Measurements from ENCODE around the gene METTL15.

The METTL15 gene

DNA sequence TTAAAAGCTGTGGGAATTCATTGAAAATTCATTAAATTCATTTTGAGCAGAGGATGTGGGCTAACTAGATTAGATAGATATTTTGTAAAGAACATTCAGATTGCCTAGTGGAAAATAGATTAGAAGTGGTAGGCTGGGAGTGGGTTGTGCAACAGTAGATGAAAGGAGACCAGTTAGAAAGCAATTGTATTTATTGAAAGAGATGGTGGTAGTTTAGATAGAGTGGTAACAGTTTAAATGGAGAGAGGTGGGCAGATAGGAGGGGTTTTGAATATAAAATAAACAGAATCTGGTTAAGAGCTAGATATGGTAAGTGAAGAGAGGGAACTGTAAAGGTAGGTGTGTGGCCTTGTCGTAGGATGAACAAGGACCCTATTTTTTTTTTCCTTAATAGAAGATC is 34.5 kb downstream of the METTL15 start:
- Histone ChIP-seq H3K9me2 (replicated peaks; ENCODE audit: insufficient read depth, low read length) (no peaks in the 10 kb centered on the region), H3K36me3 (ENCODE audit: low read length) (peaks cover 6% of the 10 kb centered on the region; the same call in 1 of the 2 replicates), H3K27me3 (ENCODE audit: low read length) (no peaks in the 10 kb centered on the region), H4K20me1 (ENCODE audit: low read depth, low read length) (no peaks in the 10 kb centered on the region), H3K4me2 (ENCODE audit: low read depth, low read length, poor library complexity, severe bottlenecking) (no peak overlapping the region), H3F3A (ENCODE audit: insufficient read depth) (no peaks in the 10 kb centered on the region), H3K79me2 (ENCODE audit: insufficient read depth, low read length) (no peaks in the 10 kb centered on the region), H3K4me3 (ENCODE audit: insufficient read depth, low read length, poor library complexity, severe bottlenecking) (no peak overlapping the region), H3K9ac (ENCODE audit: low read length) (no peak overlapping the region), H3K9me3 (ENCODE audit: insufficient read depth, low read length) (peaks cover 34% of the 10 kb centered on the region), H3K27ac (ENCODE audit: low read depth, low read length) (no peak overlapping the region), H2AFZ (ENCODE audit: low read depth, low read length, severe bottlenecking) (no peak overlapping the region)
- no peak for TF ChIP-seq EZH2phosphoT487 (conservative IDR thresholded peaks at IDR 0.05; ENCODE audit: low read length)
- TF ChIP-seq, protein P1, sequence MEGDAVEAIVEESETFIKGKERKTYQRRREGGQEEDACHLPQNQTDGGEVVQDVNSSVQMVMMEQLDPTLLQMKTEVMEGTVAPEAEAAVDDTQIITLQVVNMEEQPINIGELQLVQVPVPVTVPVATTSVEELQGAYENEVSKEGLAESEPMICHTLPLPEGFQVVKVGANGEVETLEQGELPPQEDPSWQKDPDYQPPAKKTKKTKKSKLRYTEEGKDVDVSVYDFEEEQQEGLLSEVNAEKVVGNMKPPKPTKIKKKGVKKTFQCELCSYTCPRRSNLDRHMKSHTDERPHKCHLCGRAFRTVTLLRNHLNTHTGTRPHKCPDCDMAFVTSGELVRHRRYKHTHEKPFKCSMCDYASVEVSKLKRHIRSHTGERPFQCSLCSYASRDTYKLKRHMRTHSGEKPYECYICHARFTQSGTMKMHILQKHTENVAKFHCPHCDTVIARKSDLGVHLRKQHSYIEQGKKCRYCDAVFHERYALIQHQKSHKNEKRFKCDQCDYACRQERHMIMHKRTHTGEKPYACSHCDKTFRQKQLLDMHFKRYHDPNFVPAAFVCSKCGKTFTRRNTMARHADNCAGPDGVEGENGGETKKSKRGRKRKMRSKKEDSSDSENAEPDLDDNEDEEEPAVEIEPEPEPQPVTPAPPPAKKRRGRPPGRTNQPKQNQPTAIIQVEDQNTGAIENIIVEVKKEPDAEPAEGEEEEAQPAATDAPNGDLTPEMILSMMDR (IDR thresholded peaks at IDR 0.05; ENCODE audit: insufficient read depth, low read length, poor library complexity, severe bottlenecking), result no peak

DNA sequence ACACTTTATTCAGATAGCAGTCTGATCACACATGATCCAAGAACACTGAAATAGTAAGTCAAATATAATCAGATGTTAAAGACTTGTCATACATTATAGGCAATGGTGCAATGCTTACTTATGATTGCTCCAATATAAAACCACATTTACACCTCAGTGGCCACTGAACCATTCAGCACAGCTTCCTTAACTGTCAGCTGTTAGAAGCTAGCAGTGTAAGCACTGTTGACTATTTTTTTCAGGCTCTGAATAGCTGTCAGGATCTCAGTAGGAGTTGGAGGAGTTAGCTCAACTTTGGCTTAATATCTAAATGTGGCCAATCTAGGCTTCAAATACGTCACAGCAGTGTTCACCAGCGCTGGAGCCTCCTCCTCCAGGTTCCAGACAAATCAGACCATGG is 36.6 kb downstream of the METTL15 start:
- Histone ChIP-seq H3K9ac (ENCODE audit: low read length) (no peak overlapping the region), H4K20me1 (ENCODE audit: low read depth, low read length) (no peaks in the 10 kb centered on the region), H3K9me3 (ENCODE audit: insufficient read depth, low read length) (peaks cover 13% of the 10 kb centered on the region), H3K4me3 (ENCODE audit: insufficient read depth, low read length, poor library complexity, severe bottlenecking) (no peak overlapping the region), H3K9me2 (replicated peaks; ENCODE audit: insufficient read depth, low read length) (no peaks in the 10 kb centered on the region; the same call in 1 of the 2 replicates), H3K36me3 (ENCODE audit: low read length) (no peaks in the 10 kb centered on the region), H3K79me2 (ENCODE audit: insufficient read depth, low read length) (no peaks in the 10 kb centered on the region), H3K27ac (ENCODE audit: low read depth, low read length) (no peak overlapping the region), H3K4me2 (ENCODE audit: low read depth, low read length, poor library complexity, severe bottlenecking) (no peak overlapping the region), H2AFZ (ENCODE audit: low read depth, low read length, severe bottlenecking) (no peak overlapping the region), H3F3A (ENCODE audit: insufficient read depth) (no peaks in the 10 kb centered on the region), H3K27me3 (ENCODE audit: low read length) (no peaks in the 10 kb centered on the region)
- TF ChIP-seq EZH2phosphoT487 (conservative IDR thresholded peaks at IDR 0.05; ENCODE audit: low read length), result no peak
- TF ChIP-seq, protein P1 (IDR thresholded peaks at IDR 0.05; ENCODE audit: insufficient read depth, low read length, poor library complexity, severe bottlenecking), result no peak

DNA sequence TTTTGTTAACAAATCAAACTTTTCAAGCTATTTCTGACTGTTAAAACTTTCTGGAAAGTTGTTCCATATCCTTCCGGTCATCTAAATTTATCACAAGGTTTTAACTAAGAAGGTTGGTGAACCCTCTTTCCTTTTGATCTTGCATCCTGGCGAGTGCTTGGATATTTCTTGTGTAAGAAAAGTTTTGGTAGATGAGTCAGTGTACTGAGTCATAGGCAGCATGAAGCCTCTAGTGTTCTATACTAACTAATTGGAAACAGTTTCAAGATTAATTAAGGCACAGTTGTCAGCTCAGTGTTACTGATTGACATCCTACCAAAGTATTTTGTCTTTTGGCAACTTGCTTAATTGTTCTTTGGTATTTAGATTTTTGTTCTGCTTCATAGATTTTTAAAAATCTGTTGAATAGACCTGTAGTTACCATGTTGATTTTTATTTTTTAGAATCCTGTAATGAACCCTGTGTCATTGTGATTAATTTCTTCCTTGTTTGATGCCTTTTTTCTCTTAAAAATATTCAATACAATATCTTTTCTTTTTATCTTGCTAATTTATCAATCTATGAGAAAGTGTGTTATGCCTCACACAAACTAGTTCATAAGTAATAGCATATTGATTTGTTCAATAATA is 38.0 kb downstream of the METTL15 start:
- no peak overlapping the region for H3K27ac ChIP-seq (ENCODE audit: low read depth, low read length)
- no peak overlapping the region for H3K4me3 ChIP-seq (ENCODE audit: insufficient read depth, low read length, poor library complexity, severe bottlenecking)
- no peak overlapping the region for H3K4me2 ChIP-seq (ENCODE audit: low read depth, low read length, poor library complexity, severe bottlenecking)
- H3K9me2 ChIP-seq (replicated peaks; ENCODE audit: insufficient read depth, low read length), result no peaks in the 10 kb centered on the region; the same call in 1 of the 2 replicates
- no peak overlapping the region for H3K9ac ChIP-seq (ENCODE audit: low read length)
- H3F3A ChIP-seq (ENCODE audit: insufficient read depth), result no peaks in the 10 kb centered on the region
- peaks cover under 1% of the 10 kb centered on the region; the same call in 1 of the 2 replicates for H3K9me3 ChIP-seq (ENCODE audit: insufficient read depth, low read length)
- H2AFZ ChIP-seq (ENCODE audit: low read depth, low read length, severe bottlenecking), result no peak overlapping the region
- TF ChIP-seq, protein P1 (IDR thresholded peaks at IDR 0.05; ENCODE audit: insufficient read depth, low read length, poor library complexity, severe bottlenecking), result no peak
- no peak for TF ChIP-seq EZH2phosphoT487 (conservative IDR thresholded peaks at IDR 0.05; ENCODE audit: low read length)
- no peaks in the 10 kb centered on the region for H3K36me3 ChIP-seq (ENCODE audit: low read length)
- no peaks in the 10 kb centered on the region for H3K27me3 ChIP-seq (ENCODE audit: low read length)
- no peaks in the 10 kb centered on the region for H3K79me2 ChIP-seq (ENCODE audit: insufficient read depth, low read length)
- H4K20me1 ChIP-seq (ENCODE audit: low read depth, low read length), result no peaks in the 10 kb centered on the region
